GM19328 (cell line): Measurements from ENCODE around the gene STEAP1B.

Experiments
- ATAC-seq: cut with Tn5 transposase; IDR thresholded peaks from one replicate; pipeline ENCODE4 v1.9.1; 2021; ENCODE audit warnings: mild to moderate bottlenecking, moderate library complexity; ENCODE audit not compliant: unreplicated experiment

The STEAP1B gene

DNA sequence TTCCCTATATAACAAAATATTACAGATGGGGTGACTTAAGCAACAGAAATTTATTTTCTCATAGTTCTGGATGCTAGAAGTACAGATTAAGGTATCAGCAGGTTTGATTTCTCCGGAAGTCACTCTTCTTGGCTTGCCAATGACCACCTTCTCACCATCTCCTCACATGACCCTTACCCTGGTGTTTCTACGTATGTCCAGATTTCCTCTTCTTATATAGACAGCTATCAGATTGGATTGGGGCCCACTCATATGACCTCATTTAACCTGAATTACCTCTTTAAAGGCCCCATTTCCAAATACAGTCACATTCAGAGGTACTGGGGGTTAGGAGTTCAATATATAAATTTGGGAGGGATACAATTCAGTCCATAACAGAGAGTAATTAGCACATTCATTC, 126.1 kb downstream of the STEAP1B start:
- ATAC-seq: no peak

DNA sequence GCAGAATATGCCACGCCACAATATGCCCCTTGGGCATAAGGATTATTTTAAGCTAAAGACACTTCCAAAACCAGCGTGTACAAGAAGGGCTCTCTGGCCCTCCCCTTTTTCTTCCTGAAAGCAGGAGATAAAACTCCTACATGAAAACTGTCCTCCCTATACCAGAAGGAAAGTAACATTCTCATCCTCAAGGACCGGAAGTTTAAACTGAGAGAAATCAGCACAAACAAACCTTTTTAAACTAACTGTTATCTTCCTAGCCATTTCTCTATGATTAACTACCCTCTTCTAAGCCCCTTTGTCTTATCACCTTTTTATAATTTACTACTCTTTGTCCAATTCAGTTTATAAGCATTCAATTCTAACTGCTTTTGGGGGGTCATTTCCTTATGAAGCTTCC, 126.6 kb downstream of the STEAP1B start:
- no peak for ATAC-seq

GRCh38 chr7:22372863-22373262, 127.1 kb downstream of the STEAP1B start:
- ATAC-seq: no peak

DNA sequence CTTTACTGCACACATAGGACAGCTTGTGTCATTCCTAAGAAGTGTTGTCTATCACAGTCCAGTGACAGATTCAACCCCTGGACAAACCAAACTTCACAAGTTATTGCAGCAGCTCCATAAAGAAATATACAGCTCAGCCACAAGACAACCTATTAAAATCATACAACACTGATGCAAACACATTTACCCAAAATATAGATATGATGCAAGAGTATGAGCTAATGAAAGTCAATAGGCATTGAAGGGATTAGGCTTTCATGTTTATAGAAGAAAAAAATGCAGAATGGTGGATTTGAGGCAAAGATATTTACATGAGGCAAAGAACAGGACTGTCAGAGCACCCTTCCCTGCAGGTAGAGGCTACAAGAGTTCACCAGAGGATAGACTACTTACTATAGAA, 128.1 kb downstream of the STEAP1B start:
- no peak for ATAC-seq
